K562 (cell line): ENCODE results near the gene ASIC3. TPM values are rescaled to one million over a fixed set of nuclear protein-coding genes. Genes with fewer than 3 reads are reported as not detected.
A peak's percentile ranks its signal among the peaks of the same experiment; 100 is the strongest.

ENCODE experiments used
- ATAC-seq: fragments of 200-7000 bp; cut with Tn5 transposase; 3 replicates; pipeline ENCODE4 v1.9.1; 2020; ENCODE audit warnings: moderate library complexity
- BruUV-seq: library from RNA; stranded (reverse); fragments of 400-500 nt; replicated peaks from 2 replicates; lab custom pipeline; 2021; lab: Mats Ljungman, UMichigan
- CTCF ChIA-PET: fragments of 300-600 bp; formaldehyde crosslinking; extraction: SDS; loops from one replicate; lab custom pipeline; 2021; ENCODE audit warnings: low intra/inter-chr PET ratio; lab: Yijun Ruan, JAX
- POLR2A ChIA-PET: fragments of 300-600, 350-650 bp; sonication (Branson Sonifier 250); formaldehyde crosslinking; extraction: SDS; loops from one replicate; lab custom pipeline; 2021; ENCODE audit warnings: antibody characterized with exemption, inconsistent platforms; lab: Yijun Ruan, JAX
- DNase-seq, 4 experiments: peaks; one replicate each; pipeline versions ENCODE4 v3.0.0 to v3.0.0-alpha.2; 2011 to 2018; ENCODE audit warnings: low spot score in 3 of 4, mixed read lengths in 3 of 4; ENCODE audit errors: extremely low read depth in 1 of 4
- FAIRE-seq: peaks from 2 replicates; lab custom pipeline; 2011; peaks lifted over from hg19 to GRCh38; lab: Jason Lieb, UNC
- H2AFZ ChIP-seq: 2 replicates; pipeline ENCODE4 v1.6.0; 2011; ENCODE audit warnings: low read depth, low read length, control low read depth, inconsistent platforms
- H3K27ac ChIP-seq: fragments of 200-600 bp; 3 replicates; pipeline ENCODE4 v1.8.0; 2011; ENCODE audit warnings: low read depth, mild to moderate bottlenecking, control low read depth, inconsistent platforms, low read length, moderate library complexity, mixed read lengths; ENCODE audit errors: extremely low read depth
- H3K27me3 ChIP-seq, 2 experiments: fragments of 300-600 bp in 1 of 2; 2 replicates in 1 of 2; 3 replicates in 1 of 2; pipeline versions ENCODE4 v1.6.0 to v1.8.0; 2011; ENCODE audit warnings: inconsistent platforms in 2 of 2, low read length in 2 of 2, mild to moderate bottlenecking in 1 of 2, mixed read lengths in 1 of 2, moderate library complexity in 1 of 2; ENCODE audit not compliant: control insufficient read depth in 2 of 2, insufficient read depth in 2 of 2
- H3K36me3 ChIP-seq: fragments of 300-600 bp; 3 replicates; pipeline ENCODE4 v1.8.0; 2011; ENCODE audit warnings: mild to moderate bottlenecking, low read length, inconsistent platforms; ENCODE audit not compliant: control insufficient read depth, insufficient read depth
- H3K4me1 ChIP-seq, 2 experiments: fragments of 200-600 bp in 1 of 2; replicated peaks in 1 of 2; 2 replicates in 1 of 2; 3 replicates in 1 of 2; pipeline versions ENCODE4 v1.5.1 to v1.8.0; 2011; ENCODE audit warnings: inconsistent platforms in 2 of 2, low read length in 2 of 2, mild to moderate bottlenecking in 1 of 2, mixed read lengths in 1 of 2, moderate library complexity in 1 of 2; ENCODE audit not compliant: control insufficient read depth in 2 of 2, insufficient read depth in 2 of 2
- H3K4me2 ChIP-seq: 2 replicates; pipeline ENCODE4 v1.6.1; 2011; ENCODE audit warnings: low read length, control low read depth, inconsistent platforms, mixed read lengths; ENCODE audit not compliant: insufficient read depth
- H3K4me3 ChIP-seq: fragments of 200-600 bp; sonication (generic), shearing (Covaris generic); 2 replicates; pipeline ENCODE4 v1.5.1; 2016; ENCODE audit warnings: control low read depth, inconsistent platforms
- H3K79me2 ChIP-seq: fragments of 200-600 bp; 3 replicates; pipeline ENCODE4 v1.8.0; 2011; ENCODE audit warnings: low read length, inconsistent platforms; ENCODE audit not compliant: control insufficient read depth, insufficient read depth
- H3K9ac ChIP-seq, 2 experiments: 2 replicates each; pipeline versions ENCODE4 v1.6.0 to v1.6.1; 2011; ENCODE audit warnings: low read depth in 2 of 2, low read length in 2 of 2, control low read depth in 1 of 2, inconsistent platforms in 1 of 2, mild to moderate bottlenecking in 1 of 2, mixed read lengths in 1 of 2; ENCODE audit not compliant: insufficient read depth in 1 of 2
- H3K9me1 ChIP-seq: one replicate; pipeline ENCODE4 v1.6.0; 2011; ENCODE audit warnings: inconsistent platforms, mild to moderate bottlenecking, low read length, moderate library complexity; ENCODE audit not compliant: control insufficient read depth, insufficient read depth
- H3K9me3 ChIP-seq: replicated peaks from 2 replicates; pipeline ENCODE4 v1.5.1; 2011; ENCODE audit warnings: low read depth, low read length, inconsistent platforms; ENCODE audit not compliant: control insufficient read depth, insufficient read depth
- H4K20me1 ChIP-seq: replicated peaks from 2 replicates; pipeline ENCODE4 v1.6.1; 2011; ENCODE audit warnings: low read length, inconsistent platforms, mixed read lengths; ENCODE audit not compliant: control insufficient read depth, insufficient read depth
- BRF1 ChIP-seq: IDR thresholded peaks from 3 replicates; pipeline ENCODE4 v1.6.1; 2011; ENCODE audit warnings: borderline replicate concordance, mild to moderate bottlenecking; ENCODE audit not compliant: insufficient read length; ENCODE audit errors: extremely low read depth
- DLX4 ChIP-seq: fragments of 250-450 bp; sonication (Bioruptor Pico); IDR thresholded peaks from 2 replicates; pipeline ENCODE4 v1.6.1; 2021; ENCODE audit warnings: mild to moderate bottlenecking
- DPF2 ChIP-seq: fragments of 450-650 bp; IDR thresholded peaks from 2 replicates; pipeline ENCODE4 v1.6.1; 2016
- HOMEZ ChIP-seq: fragments of 250-450 bp; sonication (Bioruptor Pico); IDR thresholded peaks from 2 replicates; pipeline ENCODE4 v1.4.0; 2020; ENCODE audit warnings: mild to moderate bottlenecking, moderate library complexity
- MYNN ChIP-seq, 2 experiments: sonication (generic); formaldehyde crosslinking in 1 of 2; IDR thresholded peaks; 2 replicates each; pipeline versions ENCODE4 v1.5.0 to v1.6.1; 2016 to 2020; ENCODE audit warnings: antibody characterized with exemption in 1 of 2, missing genetic modification reagents in 1 of 2
- PHTF2 ChIP-seq: fragments of 250-450 bp; sonication (Bioruptor Pico); IDR thresholded peaks from 2 replicates; pipeline ENCODE4 v1.5.0; 2021; ENCODE audit warnings: mild to moderate bottlenecking
- PKNOX1 ChIP-seq: fragments of 450-650 bp; IDR thresholded peaks from 2 replicates; pipeline ENCODE4 v1.6.1; 2016
- SPI1 ChIP-seq: IDR thresholded peaks from 2 replicates; pipeline ENCODE4 v1.6.1; 2011; ENCODE audit warnings: low read depth, low read length, control low read depth, borderline replicate concordance
- TCF3 ChIP-seq: sonication (generic); formaldehyde crosslinking; IDR thresholded peaks from 2 replicates; pipeline ENCODE4 v1.4.0; 2020; ENCODE audit warnings: mild to moderate bottlenecking, missing genetic modification reagents
- TOE1 ChIP-seq, 2 experiments: fragments of 450-650 bp in 1 of 2; sonication (generic) in 1 of 2; formaldehyde crosslinking in 1 of 2; IDR thresholded peaks; 2 replicates each; pipeline versions ENCODE4 v1.7.1 to v1.8.0; 2016 to 2022; ENCODE audit warnings: borderline replicate concordance in 2 of 2, mild to moderate bottlenecking in 2 of 2, antibody characterized with exemption in 1 of 2, inconsistent platforms in 1 of 2, low read depth in 1 of 2, missing genetic modification reagents in 1 of 2, moderate library complexity in 1 of 2
- WGBS: fragments of 100-300 bp; shearing (Covaris generic); methylation state at CpG from one replicate; pipeline ENCODE4 v1.1.6; 2016; ENCODE audit warnings: low coverage, mixed read lengths; ENCODE audit not compliant: insufficient coverage; ENCODE audit errors: missing lambda C conversion rate; 5-methylcytosine and 5-hydroxymethylcytosine counted together
- in situ Hi-C: fragments of 300-500 bp; cut with MboI; formaldehyde crosslinking; loops from 4 replicates; pipeline ENCODE4 v1.15.0; 2018; ENCODE audit warnings: inconsistent platforms, mixed read lengths
- intact Hi-C: fragments of 100-400 bp; cut with micrococcal nuclease; formaldehyde crosslinking; loops from 2 replicates; pipeline ENCODE4 v1.14.2; 2022
- polyA plus RNA-seq, 8 experiments: library from polyadenylated mRNA; depleted of rRNA in 4 of 8; stranded (reverse) in 5 of 8; unstranded in 3 of 8; fragments of >200 nt; fragmentation: Nextera tagmentation in 2 of 8; fragmentation: Illumina TruSeq in 1 of 8; extraction: Ambion mirVana in 2 of 8; extraction: Trizol in 1 of 8; gene quantifications; 2 replicates each; pipeline versions ENCODE4 v1.2.1 to v1.2.3, GENCODE V29; 2011 to 2014; ENCODE audit warnings: inconsistent platforms in 1 of 8, missing spikeins in 1 of 8
- total RNA-seq, 7 experiments: library from RNA; depleted of rRNA in 6 of 7; stranded (reverse); fragments of >200 nt in 6 of 7; fragmentation: Illumina TruSeq in 2 of 7; extraction: Trizol in 2 of 7; gene quantifications; 2 replicates each; pipeline versions ENCODE4 v1.2.1 to v1.2.3, GENCODE V29; 2011 to 2021; ENCODE audit warnings: low replicate concordance in 1 of 7
- TF ChIP-seq, protein P1 (sequence below): IDR thresholded peaks from 2 replicates; pipeline ENCODE4 v1.6.1; 2014; ENCODE audit warnings: antibody characterized with exemption
- TF ChIP-seq, protein P2 (sequence below): sonication (generic); formaldehyde crosslinking; IDR thresholded peaks from 2 replicates; pipeline ENCODE4 v1.8.0; 2022; ENCODE audit warnings: missing genetic modification reagents, mild to moderate bottlenecking, moderate library complexity, borderline replicate concordance
- TF ChIP-seq, protein P3 (sequence below): fragments of 450-650 bp; formaldehyde crosslinking; IDR thresholded peaks from 2 replicates; pipeline ENCODE4 v1.4.0; 2020; ENCODE audit warnings: mild to moderate bottlenecking, moderate library complexity

The ASIC3 gene
- total and polyA plus RNA-seq, 9 of the 15 experiments (the other 6 are each of a cell fraction or from before 2014, with no cell fraction given) = 0.11 to 5.0 (median 0.87) TPM

GRCh38 chr7:151080522-151081169 lies 32.3 kb downstream of the ASIC3 start, which contains the start of gene FASTK:
Gene FASTK, minus strand, starts transcription at chr7:151080809. Its CDS starts 43 bp downstream, at chr7:151080766.
- Histone ChIP-seq H3K4me3 (peak within 1 kb of the TSS; percentile 89), H3K9me1 (no peaks in the 10 kb centered on the region), H2AFZ (peak within 1 kb of the TSS; percentile 78), H3K4me2 (peak within 1 kb of the TSS; percentile 97), H3K4me1 (peaks cover 48 to 88% of the 10 kb centered on the region in 2 experiments), H3K79me2 (peaks cover 46% of the 10 kb centered on the region), H3K27me3 (no peaks in the 10 kb centered on the region), H4K20me1 (peaks cover 5% of the 10 kb centered on the region), H3K9me3 (no peaks in the 10 kb centered on the region), H3K36me3 (peaks cover 50% of the 10 kb centered on the region), H3K9ac (peak within 1 kb of the TSS; percentile 94 to 97), H3K27ac (peak within 1 kb of the TSS; percentile 94)
- ATAC-seq (peak; percentile 81), DNase-seq (peak; percentile 87 to 97 (median 92)), FAIRE-seq (peak; percentile 93)
- intact Hi-C loops = loop anchor here (1.0 to 10.0 kb wide), 2 partner anchors 19 to 766 kb away; no protein-coding TSS in a partner anchor
- BruUV-seq = no TSS peak
- ChIA-PET POLR2A (interaction anchor here (0.6 to 3.5 kb wide), 18 partner anchors 9 to 757 kb away, joined by 3 to 24 read pairs (median 5); partner anchors contain the start of genes ABCB8, ACTR3C, LRRC61 and REPIN1), CTCF (no interaction called here)
- in situ Hi-C loops = no loop called here
- under 1% methylated on average over 66 of the region's 66 CpGs for WGBS
- TF ChIP-seq DLX4 = no peak
- TF ChIP-seq, protein P1, sequence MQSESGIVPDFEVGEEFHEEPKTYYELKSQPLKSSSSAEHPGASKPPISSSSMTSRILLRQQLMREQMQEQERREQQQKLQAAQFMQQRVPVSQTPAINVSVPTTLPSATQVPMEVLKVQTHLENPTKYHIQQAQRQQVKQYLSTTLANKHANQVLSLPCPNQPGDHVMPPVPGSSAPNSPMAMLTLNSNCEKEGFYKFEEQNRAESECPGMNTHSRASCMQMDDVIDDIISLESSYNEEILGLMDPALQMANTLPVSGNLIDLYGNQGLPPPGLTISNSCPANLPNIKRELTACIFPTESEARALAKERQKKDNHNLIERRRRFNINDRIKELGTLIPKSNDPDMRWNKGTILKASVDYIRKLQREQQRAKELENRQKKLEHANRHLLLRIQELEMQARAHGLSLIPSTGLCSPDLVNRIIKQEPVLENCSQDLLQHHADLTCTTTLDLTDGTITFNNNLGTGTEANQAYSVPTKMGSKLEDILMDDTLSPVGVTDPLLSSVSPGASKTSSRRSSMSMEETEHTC = no peak
- TF ChIP-seq SPI1 = peak; percentile 36; the same call in 1 of the 2 replicates
- TF ChIP-seq, protein P2, sequence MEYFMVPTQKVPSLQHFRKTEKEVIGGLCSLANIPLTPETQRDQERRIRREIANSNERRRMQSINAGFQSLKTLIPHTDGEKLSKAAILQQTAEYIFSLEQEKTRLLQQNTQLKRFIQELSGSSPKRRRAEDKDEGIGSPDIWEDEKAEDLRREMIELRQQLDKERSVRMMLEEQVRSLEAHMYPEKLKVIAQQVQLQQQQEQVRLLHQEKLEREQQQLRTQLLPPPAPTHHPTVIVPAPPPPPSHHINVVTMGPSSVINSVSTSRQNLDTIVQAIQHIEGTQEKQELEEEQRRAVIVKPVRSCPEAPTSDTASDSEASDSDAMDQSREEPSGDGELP = peak; percentile 52
- no peak for TF ChIP-seq TOE1 (IDR thresholded peaks at IDR 0.05; ENCODE audit: borderline replicate concordance)
- TF ChIP-seq TOE1 (CRISPR knock-in tag; IDR thresholded peaks at IDR 0.05; ENCODE audit: borderline replicate concordance, low read depth) = no peak
- TF ChIP-seq TCF3 (CRISPR knock-in tag) = no peak; the same call in 1 of the 2 replicates
- TF ChIP-seq MYNN (IDR thresholded peaks at IDR 0.05) = peak; percentile 16
- TF ChIP-seq MYNN (CRISPR knock-in tag; IDR thresholded peaks at IDR 0.05) = no peak
- TF ChIP-seq BRF1 = no peak
- no peak; the same call in 1 of the 2 replicates for TF ChIP-seq DPF2
- TF ChIP-seq, protein P3, sequence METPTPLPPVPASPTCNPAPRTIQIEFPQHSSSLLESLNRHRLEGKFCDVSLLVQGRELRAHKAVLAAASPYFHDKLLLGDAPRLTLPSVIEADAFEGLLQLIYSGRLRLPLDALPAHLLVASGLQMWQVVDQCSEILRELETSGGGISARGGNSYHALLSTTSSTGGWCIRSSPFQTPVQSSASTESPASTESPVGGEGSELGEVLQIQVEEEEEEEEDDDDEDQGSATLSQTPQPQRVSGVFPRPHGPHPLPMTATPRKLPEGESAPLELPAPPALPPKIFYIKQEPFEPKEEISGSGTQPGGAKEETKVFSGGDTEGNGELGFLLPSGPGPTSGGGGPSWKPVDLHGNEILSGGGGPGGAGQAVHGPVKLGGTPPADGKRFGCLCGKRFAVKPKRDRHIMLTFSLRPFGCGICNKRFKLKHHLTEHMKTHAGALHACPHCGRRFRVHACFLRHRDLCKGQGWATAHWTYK (CRISPR knock-in tag) = peak; percentile 84; the same call in 1 of the 2 replicates
- TF ChIP-seq PKNOX1 = peak; percentile 64
- TF ChIP-seq HOMEZ (CRISPR knock-in tag) = no peak
- TF ChIP-seq PHTF2 (CRISPR knock-in tag) = no peak
